GM23338 (cell line): ENCODE results near the gene YBEY. TPM values are rescaled to one million over a fixed set of nuclear protein-coding genes. Genes with fewer than 3 reads are reported as not detected.

Experiments
- ATAC-seq: fragments of 200-7000 bp; cut with Tn5 transposase; 3 replicates; pipeline ENCODE4 v1.9.1; 2020
- DNase-seq: peaks from one replicate; pipeline ENCODE4 v3.0.0-alpha.2; 2015; ENCODE audit warnings: low spot score
- H2AFZ ChIP-seq: fragments of 200-600 bp; sonication (generic); 2 replicates; pipeline ENCODE4 v1.8.0; 2016; ENCODE audit warnings: antibody characterized with exemption, mild to moderate bottlenecking, moderate library complexity
- H3F3A ChIP-seq: fragments of 200-600 bp; sonication (generic); replicated peaks from 2 replicates; pipeline ENCODE4 v1.8.0; 2017; ENCODE audit warnings: antibody characterized with exemption, mixed run types, low read depth
- H3K27ac ChIP-seq: fragments of 200-600 bp; sonication (generic); 2 replicates; pipeline ENCODE4 v1.6.1; 2016; ENCODE audit warnings: low read depth
- H3K27me3 ChIP-seq: fragments of 200-600 bp; sonication (generic); 2 replicates; pipeline ENCODE4 v1.8.0; 2016; ENCODE audit warnings: mild to moderate bottlenecking, mixed run types, moderate library complexity; ENCODE audit not compliant: insufficient read depth
- H3K36me3 ChIP-seq: fragments of 200-600 bp; sonication (generic); 2 replicates; pipeline ENCODE4 v1.8.0; 2016; ENCODE audit warnings: mild to moderate bottlenecking; ENCODE audit not compliant: insufficient read depth
- H3K4me1 ChIP-seq: fragments of 200-600 bp; sonication (generic); 2 replicates; pipeline ENCODE4 v1.8.0; 2016; ENCODE audit warnings: mild to moderate bottlenecking, moderate library complexity; ENCODE audit not compliant: insufficient read depth
- H3K4me2 ChIP-seq: fragments of 200-600 bp; sonication (generic); 2 replicates; pipeline ENCODE4 v1.7.1; 2017; ENCODE audit warnings: mixed run types
- H3K4me3 ChIP-seq: fragments of 200-600 bp; sonication (generic); 2 replicates; pipeline ENCODE4 v1.6.1; 2016; ENCODE audit warnings: mixed run types
- H3K79me2 ChIP-seq: fragments of 200-600 bp; sonication (generic); replicated peaks from 2 replicates; pipeline ENCODE4 v1.8.0; 2017; ENCODE audit warnings: mild to moderate bottlenecking; ENCODE audit not compliant: insufficient read depth
- H3K9me2 ChIP-seq: fragments of 200-600 bp; sonication (generic); 2 replicates; pipeline ENCODE4 v1.8.0; 2017; ENCODE audit not compliant: insufficient read depth
- H4K20me1 ChIP-seq: fragments of 200-600 bp; sonication (generic); replicated peaks from 2 replicates; pipeline ENCODE4 v1.8.0; 2017; ENCODE audit warnings: mild to moderate bottlenecking; ENCODE audit not compliant: insufficient read depth
- H3K27ac Mint-ChIP-seq: 2 replicates; pipeline ENCODE4 v1.8.0; 2020; ENCODE audit warnings: inconsistent platforms, mild to moderate bottlenecking, moderate library complexity, mixed read lengths
- H3K27me3 Mint-ChIP-seq: 3 replicates; pipeline ENCODE4 v1.8.0; 2022; ENCODE audit warnings: low read depth, mild to moderate bottlenecking, moderate library complexity, mixed read lengths, inconsistent platforms; ENCODE audit not compliant: insufficient read depth, poor library complexity
- H3K36me3 Mint-ChIP-seq: 3 replicates; pipeline ENCODE4 v1.8.0; 2021; ENCODE audit warnings: low read depth, mild to moderate bottlenecking, inconsistent platforms, moderate library complexity, mixed read lengths
- H3K4me1 Mint-ChIP-seq: 3 replicates; pipeline ENCODE4 v1.8.0; 2020; ENCODE audit warnings: mild to moderate bottlenecking, inconsistent platforms, mixed read lengths
- H3K4me3 Mint-ChIP-seq: 3 replicates; pipeline ENCODE4 v1.8.0; 2021; ENCODE audit warnings: moderate library complexity, mild to moderate bottlenecking, inconsistent platforms, mixed read lengths
- H3K9me3 Mint-ChIP-seq: 3 replicates; pipeline ENCODE4 v1.8.0; 2020; ENCODE audit warnings: moderate library complexity, mild to moderate bottlenecking, inconsistent platforms, mixed read lengths
- CREB1 ChIP-seq: fragments of 250-450 bp; sonication (Bioruptor Pico); IDR thresholded peaks from 2 replicates; pipeline ENCODE4 v1.5.0; 2020; ENCODE audit warnings: low read depth, mild to moderate bottlenecking, moderate library complexity
- EZH2 ChIP-seq: fragments of 200-600 bp; sonication (generic); IDR thresholded peaks from one replicate; pipeline ENCODE4 v1.8.0; 2017; ENCODE audit warnings: antibody characterized with exemption, mild to moderate bottlenecking, low read depth; ENCODE audit not compliant: unreplicated experiment
- EZH2phosphoT487 ChIP-seq: fragments of 200-600 bp; sonication (generic); IDR thresholded peaks from one replicate; pipeline ENCODE4 v1.8.1; 2018; ENCODE audit warnings: antibody characterized with exemption; ENCODE audit not compliant: unreplicated experiment
- JUNB ChIP-seq: IDR thresholded peaks from one replicate; pipeline ENCODE4 v1.6.1; 2016; ENCODE audit warnings: antibody characterized with exemption; ENCODE audit not compliant: unreplicated experiment
- POLR2AphosphoS5 ChIP-seq: IDR thresholded peaks from 2 replicates; pipeline ENCODE4 v1.6.1; 2016; ENCODE audit warnings: antibody characterized with exemption, low read depth
- ZNF114 ChIP-seq: fragments of 250-450 bp; sonication (Bioruptor Pico); IDR thresholded peaks from 2 replicates; pipeline ENCODE4 v1.5.0; 2020; ENCODE audit warnings: mild to moderate bottlenecking, moderate library complexity
- ZNF331 ChIP-seq: fragments of 250-450 bp; sonication (Bioruptor Pico); IDR thresholded peaks from 2 replicates; pipeline ENCODE4 v1.5.0; 2020; ENCODE audit warnings: low read depth, mild to moderate bottlenecking, moderate library complexity
- polyA plus RNA-seq: library from polyadenylated mRNA; unstranded; fragments of >200 nt; fragmentation: Nextera tagmentation; extraction: Ambion mirVana; gene quantifications from 2 replicates; pipeline ENCODE4 v1.2.1, GENCODE V29; 2016
- total RNA-seq: library from RNA; depleted of rRNA; stranded (reverse); fragments of >200 nt; shearing (Covaris generic); gene quantifications from 2 replicates; pipeline ENCODE4 v1.2.3, GENCODE V29; 2014
- TF ChIP-seq, protein P1 (sequence below): IDR thresholded peaks from one replicate; pipeline ENCODE4 v1.6.1; 2018; ENCODE audit warnings: antibody characterized with exemption; ENCODE audit not compliant: unreplicated experiment
- TF ChIP-seq, protein P2 (sequence below): fragments of 250-450 bp; sonication (Bioruptor Pico); IDR thresholded peaks from 2 replicates; pipeline ENCODE4 v1.5.0; 2020; ENCODE audit warnings: mild to moderate bottlenecking, moderate library complexity
- TF ChIP-seq, protein P3 (sequence below): IDR thresholded peaks from 2 replicates; pipeline ENCODE4 v1.6.1; 2016; ENCODE audit warnings: antibody characterized with exemption
- TF ChIP-seq, protein P4 (sequence below), 2 experiments: fragments of 200-600 bp in 1 of 2; sonication (generic) in 1 of 2; conservative IDR thresholded peaks; 2 replicates each; pipeline versions ENCODE4 v1.5.1 to v1.6.1; 2016 to 2017; ENCODE audit warnings: antibody characterized with exemption in 2 of 2, low read depth in 2 of 2, mild to moderate bottlenecking in 2 of 2, moderate library complexity in 1 of 2

Gene YBEY
- total and polyA plus RNA-seq, 2 experiments from 2014 or later: 28.1 to 31.8 TPM

DNA sequence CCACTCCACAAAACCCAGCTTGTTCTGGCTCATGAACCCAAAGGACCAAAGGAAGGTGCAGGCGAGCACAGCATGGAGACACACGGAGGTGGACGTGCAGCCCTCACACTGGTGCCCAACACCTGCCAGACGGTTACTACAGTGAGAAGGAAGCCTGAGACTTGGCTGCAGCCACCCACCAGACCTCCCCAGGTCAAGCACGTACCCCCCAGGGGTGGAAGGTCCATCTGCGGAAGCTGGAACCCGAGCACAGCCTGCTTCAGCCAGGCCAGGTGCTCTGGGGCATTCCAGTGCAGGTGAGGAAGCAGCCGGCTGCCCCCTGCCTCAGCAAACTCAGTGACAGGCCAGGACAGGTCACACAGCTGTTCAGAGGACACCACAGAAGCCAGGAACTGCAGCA is 41.5 kb upstream of the YBEY start:
- H3K27me3 ChIP-seq: no peaks in the 10 kb centered on the region
- H3K27ac ChIP-seq: no peak overlapping the region
- no peaks in the 10 kb centered on the region for H3K9me2 ChIP-seq
- no peak overlapping the region for H3K27ac Mint-ChIP-seq
- H3K36me3 Mint-ChIP-seq: peaks cover 90% of the 10 kb centered on the region
- ATAC-seq (no peak), DNase-seq (no peak)
- no peaks in the 10 kb centered on the region for H3K79me2 ChIP-seq
- H3F3A ChIP-seq: peaks cover 26% of the 10 kb centered on the region
- no peak overlapping the region for H3K4me3 Mint-ChIP-seq
- H3K4me1 ChIP-seq: no peaks in the 10 kb centered on the region
- peaks cover 8% of the 10 kb centered on the region for H3K27me3 Mint-ChIP-seq
- no peaks in the 10 kb centered on the region for H3K9me3 Mint-ChIP-seq
- H4K20me1 ChIP-seq: peaks cover 28% of the 10 kb centered on the region
- no peak for TF ChIP-seq ZNF114
- no peak for TF ChIP-seq POLR2AphosphoS5
- TF ChIP-seq ZNF331: no peak
- TF ChIP-seq, protein P1, sequence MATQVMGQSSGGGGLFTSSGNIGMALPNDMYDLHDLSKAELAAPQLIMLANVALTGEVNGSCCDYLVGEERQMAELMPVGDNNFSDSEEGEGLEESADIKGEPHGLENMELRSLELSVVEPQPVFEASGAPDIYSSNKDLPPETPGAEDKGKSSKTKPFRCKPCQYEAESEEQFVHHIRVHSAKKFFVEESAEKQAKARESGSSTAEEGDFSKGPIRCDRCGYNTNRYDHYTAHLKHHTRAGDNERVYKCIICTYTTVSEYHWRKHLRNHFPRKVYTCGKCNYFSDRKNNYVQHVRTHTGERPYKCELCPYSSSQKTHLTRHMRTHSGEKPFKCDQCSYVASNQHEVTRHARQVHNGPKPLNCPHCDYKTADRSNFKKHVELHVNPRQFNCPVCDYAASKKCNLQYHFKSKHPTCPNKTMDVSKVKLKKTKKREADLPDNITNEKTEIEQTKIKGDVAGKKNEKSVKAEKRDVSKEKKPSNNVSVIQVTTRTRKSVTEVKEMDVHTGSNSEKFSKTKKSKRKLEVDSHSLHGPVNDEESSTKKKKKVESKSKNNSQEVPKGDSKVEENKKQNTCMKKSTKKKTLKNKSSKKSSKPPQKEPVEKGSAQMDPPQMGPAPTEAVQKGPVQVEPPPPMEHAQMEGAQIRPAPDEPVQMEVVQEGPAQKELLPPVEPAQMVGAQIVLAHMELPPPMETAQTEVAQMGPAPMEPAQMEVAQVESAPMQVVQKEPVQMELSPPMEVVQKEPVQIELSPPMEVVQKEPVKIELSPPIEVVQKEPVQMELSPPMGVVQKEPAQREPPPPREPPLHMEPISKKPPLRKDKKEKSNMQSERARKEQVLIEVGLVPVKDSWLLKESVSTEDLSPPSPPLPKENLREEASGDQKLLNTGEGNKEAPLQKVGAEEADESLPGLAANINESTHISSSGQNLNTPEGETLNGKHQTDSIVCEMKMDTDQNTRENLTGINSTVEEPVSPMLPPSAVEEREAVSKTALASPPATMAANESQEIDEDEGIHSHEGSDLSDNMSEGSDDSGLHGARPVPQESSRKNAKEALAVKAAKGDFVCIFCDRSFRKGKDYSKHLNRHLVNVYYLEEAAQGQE: no peak
- TF ChIP-seq, protein P2, sequence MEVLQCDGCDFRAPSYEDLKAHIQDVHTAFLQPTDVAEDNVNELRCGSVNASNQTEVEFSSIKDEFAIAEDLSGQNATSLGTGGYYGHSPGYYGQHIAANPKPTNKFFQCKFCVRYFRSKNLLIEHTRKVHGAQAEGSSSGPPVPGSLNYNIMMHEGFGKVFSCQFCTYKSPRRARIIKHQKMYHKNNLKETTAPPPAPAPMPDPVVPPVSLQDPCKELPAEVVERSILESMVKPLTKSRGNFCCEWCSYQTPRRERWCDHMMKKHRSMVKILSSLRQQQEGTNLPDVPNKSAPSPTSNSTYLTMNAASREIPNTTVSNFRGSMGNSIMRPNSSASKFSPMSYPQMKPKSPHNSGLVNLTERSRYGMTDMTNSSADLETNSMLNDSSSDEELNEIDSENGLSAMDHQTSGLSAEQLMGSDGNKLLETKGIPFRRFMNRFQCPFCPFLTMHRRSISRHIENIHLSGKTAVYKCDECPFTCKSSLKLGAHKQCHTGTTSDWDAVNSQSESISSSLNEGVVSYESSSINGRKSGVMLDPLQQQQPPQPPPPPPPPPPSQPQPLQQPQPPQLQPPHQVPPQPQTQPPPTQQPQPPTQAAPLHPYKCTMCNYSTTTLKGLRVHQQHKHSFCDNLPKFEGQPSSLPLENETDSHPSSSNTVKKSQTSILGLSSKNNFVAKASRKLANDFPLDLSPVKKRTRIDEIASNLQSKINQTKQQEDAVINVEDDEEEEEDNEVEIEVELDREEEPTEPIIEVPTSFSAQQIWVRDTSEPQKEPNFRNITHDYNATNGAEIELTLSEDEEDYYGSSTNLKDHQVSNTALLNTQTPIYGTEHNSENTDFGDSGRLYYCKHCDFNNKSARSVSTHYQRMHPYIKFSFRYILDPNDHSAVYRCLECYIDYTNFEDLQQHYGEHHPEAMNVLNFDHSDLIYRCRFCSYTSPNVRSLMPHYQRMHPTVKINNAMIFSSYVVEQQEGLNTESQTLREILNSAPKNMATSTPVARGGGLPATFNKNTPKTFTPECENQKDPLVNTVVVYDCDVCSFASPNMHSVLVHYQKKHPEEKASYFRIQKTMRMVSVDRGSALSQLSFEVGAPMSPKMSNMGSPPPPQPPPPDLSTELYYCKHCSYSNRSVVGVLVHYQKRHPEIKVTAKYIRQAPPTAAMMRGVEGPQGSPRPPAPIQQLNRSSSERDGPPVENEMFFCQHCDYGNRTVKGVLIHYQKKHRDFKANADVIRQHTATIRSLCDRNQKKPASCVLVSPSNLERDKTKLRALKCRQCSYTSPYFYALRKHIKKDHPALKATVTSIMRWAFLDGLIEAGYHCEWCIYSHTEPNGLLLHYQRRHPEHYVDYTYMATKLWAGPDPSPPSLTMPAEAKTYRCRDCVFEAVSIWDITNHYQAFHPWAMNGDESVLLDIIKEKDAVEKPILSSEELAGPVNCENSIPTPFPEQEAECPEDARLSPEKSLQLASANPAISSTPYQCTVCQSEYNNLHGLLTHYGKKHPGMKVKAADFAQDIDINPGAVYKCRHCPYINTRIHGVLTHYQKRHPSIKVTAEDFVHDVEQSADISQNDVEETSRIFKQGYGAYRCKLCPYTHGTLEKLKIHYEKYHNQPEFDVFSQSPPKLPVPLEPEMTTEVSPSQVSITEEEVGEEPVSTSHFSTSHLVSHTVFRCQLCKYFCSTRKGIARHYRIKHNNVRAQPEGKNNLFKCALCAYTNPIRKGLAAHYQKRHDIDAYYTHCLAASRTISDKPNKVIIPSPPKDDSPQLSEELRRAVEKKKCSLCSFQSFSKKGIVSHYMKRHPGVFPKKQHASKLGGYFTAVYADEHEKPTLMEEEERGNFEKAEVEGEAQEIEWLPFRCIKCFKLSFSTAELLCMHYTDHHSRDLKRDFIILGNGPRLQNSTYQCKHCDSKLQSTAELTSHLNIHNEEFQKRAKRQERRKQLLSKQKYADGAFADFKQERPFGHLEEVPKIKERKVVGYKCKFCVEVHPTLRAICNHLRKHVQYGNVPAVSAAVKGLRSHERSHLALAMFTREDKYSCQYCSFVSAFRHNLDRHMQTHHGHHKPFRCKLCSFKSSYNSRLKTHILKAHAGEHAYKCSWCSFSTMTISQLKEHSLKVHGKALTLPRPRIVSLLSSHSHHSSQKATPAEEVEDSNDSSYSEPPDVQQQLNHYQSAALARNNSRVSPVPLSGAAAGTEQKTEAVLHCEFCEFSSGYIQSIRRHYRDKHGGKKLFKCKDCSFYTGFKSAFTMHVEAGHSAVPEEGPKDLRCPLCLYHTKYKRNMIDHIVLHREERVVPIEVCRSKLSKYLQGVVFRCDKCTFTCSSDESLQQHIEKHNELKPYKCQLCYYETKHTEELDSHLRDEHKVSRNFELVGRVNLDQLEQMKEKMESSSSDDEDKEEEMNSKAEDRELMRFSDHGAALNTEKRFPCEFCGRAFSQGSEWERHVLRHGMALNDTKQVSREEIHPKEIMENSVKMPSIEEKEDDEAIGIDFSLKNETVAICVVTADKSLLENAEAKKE: no peak
- TF ChIP-seq JUNB: no peak
- TF ChIP-seq CREB1: no peak
- no peak for TF ChIP-seq EZH2phosphoT487
- no peak for TF ChIP-seq EZH2
- TF ChIP-seq, protein P3, sequence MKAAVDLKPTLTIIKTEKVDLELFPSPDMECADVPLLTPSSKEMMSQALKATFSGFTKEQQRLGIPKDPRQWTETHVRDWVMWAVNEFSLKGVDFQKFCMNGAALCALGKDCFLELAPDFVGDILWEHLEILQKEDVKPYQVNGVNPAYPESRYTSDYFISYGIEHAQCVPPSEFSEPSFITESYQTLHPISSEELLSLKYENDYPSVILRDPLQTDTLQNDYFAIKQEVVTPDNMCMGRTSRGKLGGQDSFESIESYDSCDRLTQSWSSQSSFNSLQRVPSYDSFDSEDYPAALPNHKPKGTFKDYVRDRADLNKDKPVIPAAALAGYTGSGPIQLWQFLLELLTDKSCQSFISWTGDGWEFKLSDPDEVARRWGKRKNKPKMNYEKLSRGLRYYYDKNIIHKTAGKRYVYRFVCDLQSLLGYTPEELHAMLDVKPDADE: no peak
- TF ChIP-seq, protein P4, sequence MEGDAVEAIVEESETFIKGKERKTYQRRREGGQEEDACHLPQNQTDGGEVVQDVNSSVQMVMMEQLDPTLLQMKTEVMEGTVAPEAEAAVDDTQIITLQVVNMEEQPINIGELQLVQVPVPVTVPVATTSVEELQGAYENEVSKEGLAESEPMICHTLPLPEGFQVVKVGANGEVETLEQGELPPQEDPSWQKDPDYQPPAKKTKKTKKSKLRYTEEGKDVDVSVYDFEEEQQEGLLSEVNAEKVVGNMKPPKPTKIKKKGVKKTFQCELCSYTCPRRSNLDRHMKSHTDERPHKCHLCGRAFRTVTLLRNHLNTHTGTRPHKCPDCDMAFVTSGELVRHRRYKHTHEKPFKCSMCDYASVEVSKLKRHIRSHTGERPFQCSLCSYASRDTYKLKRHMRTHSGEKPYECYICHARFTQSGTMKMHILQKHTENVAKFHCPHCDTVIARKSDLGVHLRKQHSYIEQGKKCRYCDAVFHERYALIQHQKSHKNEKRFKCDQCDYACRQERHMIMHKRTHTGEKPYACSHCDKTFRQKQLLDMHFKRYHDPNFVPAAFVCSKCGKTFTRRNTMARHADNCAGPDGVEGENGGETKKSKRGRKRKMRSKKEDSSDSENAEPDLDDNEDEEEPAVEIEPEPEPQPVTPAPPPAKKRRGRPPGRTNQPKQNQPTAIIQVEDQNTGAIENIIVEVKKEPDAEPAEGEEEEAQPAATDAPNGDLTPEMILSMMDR (conservative IDR thresholded peaks at IDR 0.05; ENCODE audit: low read depth in 2 of 2): no peak
- no peaks in the 10 kb centered on the region for H3K4me1 Mint-ChIP-seq
- no peak overlapping the region for H2AFZ ChIP-seq
- H3K4me2 ChIP-seq: no peak overlapping the region
- no peak overlapping the region for H3K4me3 ChIP-seq
- H3K36me3 ChIP-seq: peaks cover 55% of the 10 kb centered on the region
